Upper lobe of left lung (tissue), 4 donors: ENCODE data around the gene JUP.

Experiments
- CTCF ChIP-seq, 6 experiments: fragments of 450-650 bp in 4 of 6; fragments of 200-600 bp in 2 of 6; sonication (generic) in 2 of 6; IDR thresholded peaks; one replicate each; pipeline ENCODE4 v1.5.1; 2016 to 2019; ENCODE audit warnings: antibody characterized with exemption in 6 of 6
- EP300 ChIP-seq, 4 donors: sonication (generic); formaldehyde crosslinking; IDR thresholded peaks; one replicate each; pipeline ENCODE4 v1.5.1; 2017; ENCODE audit warnings: antibody characterized with exemption in 4 of 4, control low read depth in 2 of 4
- POLR2A ChIP-seq, 4 donors: fragments of 450-650 bp; IDR thresholded peaks; one replicate each; pipeline ENCODE4 v1.5.1; 2016 to 2017; ENCODE audit warnings: antibody characterized with exemption in 4 of 4, mild to moderate bottlenecking in 2 of 4
- POLR2AphosphoS5 ChIP-seq, 2 donors: sonication (generic); formaldehyde crosslinking; IDR thresholded peaks; one replicate each; pipeline ENCODE4 v1.5.1; 2017; ENCODE audit warnings: antibody characterized with exemption in 2 of 2

- TF ChIP-seq CTCF (IDR thresholded peaks at IDR 0.05), result no peak
- TF ChIP-seq POLR2AphosphoS5 (IDR thresholded peaks at IDR 0.05), result no peak
- no peak for TF ChIP-seq EP300 (IDR thresholded peaks at IDR 0.05)
- TF ChIP-seq POLR2A (IDR thresholded peaks at IDR 0.05), result no peak
Observed at GRCh38 chr17:41823580-41823979, 37.1 kb upstream of the JUP start.
